Measurements from ENCODE around the gene PSMB7.

- TF ChIP-seq ZNF274 (IDR thresholded peaks at IDR 0.05; ENCODE audit: low read depth, low read length) (no peak), YY1 (IDR thresholded peaks at IDR 0.05; ENCODE audit: insufficient read depth, insufficient read length) (no peak), SUZ12 (IDR thresholded peaks at IDR 0.05; ENCODE audit: extremely low read depth, insufficient read depth, insufficient read length) (no peak)
These were observed 107.7 kb downstream of the PSMB7 start for GRCh38 chr9:124307379-124308030.
